B cell (primary cell): ENCODE data around the gene STX4. TPM values are rescaled to one million over a fixed set of nuclear protein-coding genes. Genes with fewer than 3 reads are reported as not detected.

Experiments used
- ATAC-seq: fragments of 200-7000 bp; cut with Tn5 transposase; one replicate; pipeline ENCODE4 v1.10.0; 2021; ENCODE audit warnings: low read depth, mild to moderate bottlenecking, moderate number of reproducible peaks, moderate library complexity
- CTCF ChIA-PET: fragments of 350-600 bp; sonication (Branson Sonifier 250); formaldehyde crosslinking; loops from one replicate; lab custom pipeline; 2021; ENCODE audit warnings: antibody characterized with exemption, inconsistent platforms; lab: Charles Lee
- POLR2A ChIA-PET: fragments of 350-600 bp; sonication (Branson Sonifier 250); formaldehyde crosslinking; loops from one replicate; lab custom pipeline; 2021; ENCODE audit warnings: antibody characterized with exemption; lab: Charles Lee
- DNase-seq: peaks from one replicate; pipeline ENCODE4 v3.0.0; 2013
- H2AFZ ChIP-seq: 2 replicates; pipeline ENCODE4 v1.6.1; 2012; ENCODE audit warnings: mild to moderate bottlenecking, low read depth, low read length; ENCODE audit not compliant: insufficient read depth, poor library complexity, severe bottlenecking
- H3K27ac ChIP-seq, 2 donors: 1 replicate in 1 of 2; 2 replicates in 1 of 2; pipeline ENCODE4 v1.5.1; 2012 to 2013; ENCODE audit warnings: low read length in 2 of 2, mild to moderate bottlenecking in 2 of 2, moderate library complexity in 1 of 2
- H3K27me3 ChIP-seq, 4 experiments: fragments of 200-600 bp in 1 of 4; sonication (generic) in 1 of 4; replicated peaks in 1 of 4; 1 replicate in 2 of 4; 2 replicates in 2 of 4; pipeline versions ENCODE4 v1.6.1 to v1.7.0; 2013 to 2016; ENCODE audit warnings: low read length in 3 of 4, mild to moderate bottlenecking in 2 of 4, mixed read lengths in 1 of 4, moderate library complexity in 1 of 4; ENCODE audit not compliant: insufficient read depth in 4 of 4, control insufficient read depth in 3 of 4; ENCODE audit errors: control extremely low read depth in 1 of 4
- H3K36me3 ChIP-seq, 2 experiments: replicated peaks in 1 of 2; 1 replicate in 1 of 2; 2 replicates in 1 of 2; pipeline versions ENCODE4 v1.6.1 to v1.7.1; 2013; ENCODE audit warnings: low read length in 1 of 2; ENCODE audit not compliant: insufficient read depth in 2 of 2, control insufficient read depth in 1 of 2; ENCODE audit errors: control extremely low read depth in 1 of 2, extremely low read depth in 1 of 2
- H3K4me1 ChIP-seq, 2 donors: fragments of 200-600 bp in 1 of 2; sonication (generic) in 1 of 2; 1 replicate in 1 of 2; 2 replicates in 1 of 2; pipeline versions ENCODE4 v1.5.1 to v1.6.1; 2013 to 2017; ENCODE audit warnings: low read length in 2 of 2; ENCODE audit not compliant: control insufficient read depth in 2 of 2, insufficient read depth in 2 of 2
- H3K4me2 ChIP-seq: replicated peaks from 2 replicates; pipeline ENCODE3; 2012; ENCODE audit warnings: mild to moderate bottlenecking, low read depth, low read length; ENCODE audit not compliant: poor library complexity, severe bottlenecking
- H3K4me3 ChIP-seq, 5 experiments: fragments of 200-600 bp in 1 of 5; sonication (generic) in 1 of 5; 1 replicate in 3 of 5; 2 replicates in 2 of 5; pipeline versions ENCODE4 v1.5.1 to v1.7.0; 2011 to 2016; ENCODE audit warnings: low read length in 4 of 5, mild to moderate bottlenecking in 4 of 5, low read depth in 2 of 5, control low read depth in 1 of 5, moderate library complexity in 1 of 5; ENCODE audit not compliant: insufficient read depth in 1 of 5; ENCODE audit errors: control extremely low read depth in 1 of 5, extremely low read depth in 1 of 5
- H3K79me2 ChIP-seq: fragments of 200-600 bp; sonication (generic); one replicate; pipeline ENCODE4 v1.6.0; 2016; ENCODE audit warnings: low read length; ENCODE audit not compliant: control insufficient read depth, insufficient read depth
- H3K9ac ChIP-seq: fragments of 200-600 bp; sonication (generic); 2 replicates; pipeline ENCODE4 v1.6.1; 2017; ENCODE audit warnings: mild to moderate bottlenecking, low read length, moderate library complexity
- H3K9me3 ChIP-seq, 3 donors: one replicate each; pipeline versions ENCODE4 v1.6.1 to v1.7.1; 2013; ENCODE audit warnings: low read length in 2 of 3; ENCODE audit not compliant: control insufficient read depth in 2 of 3, insufficient read depth in 1 of 3; ENCODE audit errors: control extremely low read depth in 1 of 3
- H4K20me1 ChIP-seq: 2 replicates; pipeline ENCODE4 v1.6.0; 2012; ENCODE audit warnings: mild to moderate bottlenecking, low read length; ENCODE audit not compliant: insufficient read depth, control insufficient read depth, poor library complexity, severe bottlenecking
- H3K27ac Mint-ChIP-seq: one replicate; pipeline ENCODE4 v1.8.0; 2021; ENCODE audit warnings: mixed read lengths
- H3K27me3 Mint-ChIP-seq: one replicate; pipeline ENCODE4 v1.8.0; 2021; ENCODE audit warnings: mixed read lengths
- H3K4me1 Mint-ChIP-seq: one replicate; pipeline ENCODE4 v1.8.0; 2021; ENCODE audit warnings: mixed read lengths
- H3K4me3 Mint-ChIP-seq: one replicate; pipeline ENCODE4 v1.8.0; 2021; ENCODE audit warnings: mixed read lengths
- H3K9me3 Mint-ChIP-seq: one replicate; pipeline ENCODE4 v1.8.0; 2022; ENCODE audit warnings: mixed read lengths; ENCODE audit not compliant: insufficient read depth
- EZH2 ChIP-seq: IDR thresholded peaks from 2 replicates; pipeline ENCODE4 v1.6.1; 2012; ENCODE audit warnings: borderline replicate concordance, low read depth, mild to moderate bottlenecking, moderate library complexity, low read length; ENCODE audit not compliant: insufficient read depth, poor library complexity, severe bottlenecking
- WGBS: methylation state at CpG from one replicate; pipeline ENCODE4 v1.1.5; 2013; ENCODE audit warnings: missing lambda C conversion rate; ENCODE audit not compliant: insufficient coverage; 5-methylcytosine and 5-hydroxymethylcytosine counted together
- intact Hi-C: fragments of 100-400 bp; cut with micrococcal nuclease; formaldehyde crosslinking; loops from one replicate; pipeline ENCODE4 v1.10.0; 2022
- polyA plus RNA-seq: library from polyadenylated mRNA; depleted of rRNA; stranded (reverse); fragments of >200 nt; gene quantifications from 2 replicates; pipeline ENCODE4 v1.2.3, GENCODE V29; 2012
- total RNA-seq, 2 donors: library from RNA; stranded (reverse); fragments of 120-200 nt in 1 of 2; gene quantifications; 1 replicate in 1 of 2; 2 replicates in 1 of 2; pipeline versions ENCODE4 v1.2.3 to v1.2.4, GENCODE V29; 2013 to 2022
- TF ChIP-seq, protein P1 (sequence below): fragments of 200-600 bp; IDR thresholded peaks from one replicate; pipeline ENCODE4 v1.8.0; 2022; ENCODE audit warnings: antibody characterized with exemption, mild to moderate bottlenecking

The STX4 gene
- total and polyA plus RNA-seq, 2 donors (not counting 1 experiment from before 2014, with no cell fraction given), result 120 to 133 TPM

DNA sequence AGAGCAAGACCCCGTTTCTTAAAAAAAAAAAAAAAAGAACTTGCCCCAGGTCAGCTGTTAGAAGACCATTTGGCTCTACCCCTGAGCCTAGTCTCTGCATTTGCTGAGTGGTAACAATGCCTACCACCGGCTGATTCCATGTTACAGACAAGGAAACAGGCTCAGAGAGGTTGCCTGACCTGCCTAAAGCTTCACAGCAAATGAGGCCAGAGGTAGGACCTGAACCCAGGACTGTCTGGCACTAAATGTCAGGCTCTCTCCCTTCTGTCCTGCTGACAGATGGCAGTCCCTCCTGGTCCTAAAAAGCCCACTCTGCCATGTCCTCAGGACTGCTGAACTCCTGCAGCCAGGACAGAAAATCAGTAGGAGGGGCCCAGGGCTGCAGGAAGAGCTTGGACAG is 28.7 kb upstream of the STX4 start:
- Histone ChIP-seq H3K36me3 (no peaks in the 10 kb centered on the region), H3K4me3 (no peak overlapping the region), H3K4me1 (no peaks in the 10 kb centered on the region), H3K79me2 (no peaks in the 10 kb centered on the region), H3K27me3 (peaks cover 0 to 12% (median 3%) of the 10 kb centered on the region in 4 experiments), H3K9ac (no peak overlapping the region), H2AFZ (no peak overlapping the region), H3K9me3 (no peaks in the 10 kb centered on the region), H3K4me2 (no peak overlapping the region), H4K20me1 (no peaks in the 10 kb centered on the region), H3K27ac (no peak overlapping the region)
- H3K27ac Mint-ChIP-seq, result no peak overlapping the region
- 80% methylated on average over 2 of the region's 2 CpGs for WGBS
- H3K9me3 Mint-ChIP-seq, result no peaks in the 10 kb centered on the region
- peaks cover 12% of the 10 kb centered on the region for H3K27me3 Mint-ChIP-seq
- intact Hi-C loops, result no loop called here
- TF ChIP-seq EZH2, result no peak
- TF ChIP-seq, protein P1, sequence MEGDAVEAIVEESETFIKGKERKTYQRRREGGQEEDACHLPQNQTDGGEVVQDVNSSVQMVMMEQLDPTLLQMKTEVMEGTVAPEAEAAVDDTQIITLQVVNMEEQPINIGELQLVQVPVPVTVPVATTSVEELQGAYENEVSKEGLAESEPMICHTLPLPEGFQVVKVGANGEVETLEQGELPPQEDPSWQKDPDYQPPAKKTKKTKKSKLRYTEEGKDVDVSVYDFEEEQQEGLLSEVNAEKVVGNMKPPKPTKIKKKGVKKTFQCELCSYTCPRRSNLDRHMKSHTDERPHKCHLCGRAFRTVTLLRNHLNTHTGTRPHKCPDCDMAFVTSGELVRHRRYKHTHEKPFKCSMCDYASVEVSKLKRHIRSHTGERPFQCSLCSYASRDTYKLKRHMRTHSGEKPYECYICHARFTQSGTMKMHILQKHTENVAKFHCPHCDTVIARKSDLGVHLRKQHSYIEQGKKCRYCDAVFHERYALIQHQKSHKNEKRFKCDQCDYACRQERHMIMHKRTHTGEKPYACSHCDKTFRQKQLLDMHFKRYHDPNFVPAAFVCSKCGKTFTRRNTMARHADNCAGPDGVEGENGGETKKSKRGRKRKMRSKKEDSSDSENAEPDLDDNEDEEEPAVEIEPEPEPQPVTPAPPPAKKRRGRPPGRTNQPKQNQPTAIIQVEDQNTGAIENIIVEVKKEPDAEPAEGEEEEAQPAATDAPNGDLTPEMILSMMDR, result no peak
- POLR2A ChIA-PET, result no interaction called here
- H3K4me3 Mint-ChIP-seq, result no peak overlapping the region
- CTCF ChIA-PET, result no interaction called here
- ATAC-seq (no peak), DNase-seq (no peak)
- H3K4me1 Mint-ChIP-seq, result no peaks in the 10 kb centered on the region

GRCh38 chr16:31005350-31006085 is 27.8 kb upstream of the STX4 start:
- H3K4me1 Mint-ChIP-seq, result no peaks in the 10 kb centered on the region
- Histone ChIP-seq H3K4me3 (no peak overlapping the region), H3K9ac (no peak overlapping the region), H4K20me1 (no peaks in the 10 kb centered on the region), H3K9me3 (no peaks in the 10 kb centered on the region), H3K27me3 (peaks cover 0 to 18% (median 6%) of the 10 kb centered on the region in 4 experiments), H3K79me2 (no peaks in the 10 kb centered on the region), H3K36me3 (no peaks in the 10 kb centered on the region), H3K4me1 (no peaks in the 10 kb centered on the region), H2AFZ (no peak overlapping the region), H3K27ac (no peak overlapping the region), H3K4me2 (no peak overlapping the region)
- DNase-seq (no peak), ATAC-seq (no peak)
- ChIA-PET CTCF (no interaction called here), POLR2A (no interaction called here)
- no peaks in the 10 kb centered on the region for H3K9me3 Mint-ChIP-seq
- intact Hi-C loops, result no loop called here
- no peak overlapping the region for H3K27ac Mint-ChIP-seq
- 79% methylated on average over 11 of the region's 16 CpGs for WGBS
- H3K4me3 Mint-ChIP-seq, result no peak overlapping the region
- H3K27me3 Mint-ChIP-seq, result peaks cover 17% of the 10 kb centered on the region
- TF ChIP-seq, protein P1, result no peak
- no peak for TF ChIP-seq EZH2
